NCI-H1417 (cell line): ENCODE data around the gene RAPGEF1.
A peak's percentile ranks its signal among the peaks of the same experiment; 100 is the strongest.
"Not testable (repeated sequence)": the region's sequence is repeated elsewhere in the genome, so short reads cannot be mapped to it uniquely, and the experiment has no call there.

Experiments used
- DNase-seq, 3 experiments: peaks; one replicate each; lab custom pipeline; 2025; lab: John Stamatoyannopoulos, UW

RAPGEF1 gene

DNA sequence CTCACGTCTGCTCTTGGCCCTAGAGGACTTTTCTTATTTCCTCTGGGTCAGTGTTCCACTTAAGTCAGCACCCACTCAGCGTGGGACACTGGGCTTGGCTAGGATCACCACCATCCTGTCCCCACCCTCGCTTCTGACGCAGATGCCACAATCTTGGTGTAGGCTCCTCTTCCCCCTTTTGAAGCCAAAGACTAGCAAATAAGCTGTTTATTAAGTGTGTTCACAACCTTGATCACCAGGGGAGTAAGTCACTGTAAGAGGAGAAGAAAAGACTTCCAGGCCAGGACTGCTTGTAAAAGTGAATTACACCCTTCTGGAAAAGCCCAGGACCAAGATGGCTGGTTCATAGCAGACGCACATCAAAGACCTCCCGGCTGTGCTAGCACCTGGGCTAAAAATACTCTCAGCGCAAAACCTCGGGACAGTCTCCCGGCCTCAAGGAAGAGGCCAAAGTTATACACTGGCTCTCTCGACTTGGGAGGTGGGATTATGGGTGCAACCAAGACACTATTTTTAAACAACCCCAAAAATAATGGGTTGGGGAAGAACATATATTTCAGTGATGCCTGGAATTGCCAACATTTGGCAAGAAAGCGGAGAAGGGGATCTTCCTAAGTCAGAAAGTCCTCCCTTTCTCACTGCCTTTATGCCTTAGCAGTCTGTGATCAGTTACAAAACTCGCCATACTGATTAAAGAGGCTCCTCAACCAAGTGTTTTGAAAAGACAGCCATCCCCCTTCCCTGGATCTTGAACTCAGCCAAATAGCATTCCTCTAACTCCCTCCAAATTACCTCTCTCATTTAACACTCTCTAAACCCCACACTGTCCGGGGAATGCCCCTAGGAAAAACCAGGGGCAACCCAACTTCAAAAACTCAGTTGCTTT lies 69.4 kb downstream of the RAPGEF1 start:
- DNase-seq, result no peak

DNA sequence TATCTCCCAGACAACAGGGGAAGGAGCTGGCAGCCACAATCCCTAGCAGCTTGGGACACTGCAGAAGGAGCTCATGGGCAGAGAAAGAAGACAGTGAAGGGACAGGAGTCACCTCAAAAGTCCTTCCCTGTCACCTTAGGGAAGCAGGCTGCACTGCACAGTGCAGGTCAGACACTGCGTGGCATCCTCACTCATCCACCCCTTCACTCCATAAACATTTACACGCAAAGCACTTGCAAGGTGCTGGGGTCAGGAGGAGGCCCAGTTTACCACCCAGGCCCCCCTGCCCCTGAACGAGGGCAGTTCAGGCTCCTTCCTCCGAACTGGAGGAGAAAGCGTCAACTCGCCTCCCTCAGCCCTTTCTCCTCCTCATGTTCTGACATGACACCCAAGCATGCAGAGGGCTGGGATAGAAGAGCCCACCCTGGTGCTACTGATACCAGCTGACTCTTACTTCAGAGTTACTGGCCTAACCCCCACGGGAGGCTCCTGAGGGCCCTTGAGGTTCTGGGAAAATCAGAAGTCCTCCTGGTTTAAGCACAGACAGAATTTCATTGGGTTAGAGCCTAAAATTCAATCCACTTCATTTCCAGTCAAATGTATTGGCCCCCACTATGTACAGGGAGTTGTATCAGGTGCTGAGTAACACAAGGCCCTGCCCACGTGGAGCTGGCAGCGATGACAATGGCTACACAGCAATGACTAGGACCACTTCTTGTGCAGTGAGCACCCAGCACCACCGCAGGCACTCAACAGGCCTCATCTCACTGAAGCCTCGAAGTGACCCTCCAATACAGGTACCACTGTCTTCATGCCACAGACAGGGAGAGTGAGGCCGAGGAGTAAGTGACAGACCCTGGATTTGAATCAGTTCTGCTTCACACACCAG lies 70.4 kb downstream of the RAPGEF1 start:
- DNase-seq, result no peak

DNA sequence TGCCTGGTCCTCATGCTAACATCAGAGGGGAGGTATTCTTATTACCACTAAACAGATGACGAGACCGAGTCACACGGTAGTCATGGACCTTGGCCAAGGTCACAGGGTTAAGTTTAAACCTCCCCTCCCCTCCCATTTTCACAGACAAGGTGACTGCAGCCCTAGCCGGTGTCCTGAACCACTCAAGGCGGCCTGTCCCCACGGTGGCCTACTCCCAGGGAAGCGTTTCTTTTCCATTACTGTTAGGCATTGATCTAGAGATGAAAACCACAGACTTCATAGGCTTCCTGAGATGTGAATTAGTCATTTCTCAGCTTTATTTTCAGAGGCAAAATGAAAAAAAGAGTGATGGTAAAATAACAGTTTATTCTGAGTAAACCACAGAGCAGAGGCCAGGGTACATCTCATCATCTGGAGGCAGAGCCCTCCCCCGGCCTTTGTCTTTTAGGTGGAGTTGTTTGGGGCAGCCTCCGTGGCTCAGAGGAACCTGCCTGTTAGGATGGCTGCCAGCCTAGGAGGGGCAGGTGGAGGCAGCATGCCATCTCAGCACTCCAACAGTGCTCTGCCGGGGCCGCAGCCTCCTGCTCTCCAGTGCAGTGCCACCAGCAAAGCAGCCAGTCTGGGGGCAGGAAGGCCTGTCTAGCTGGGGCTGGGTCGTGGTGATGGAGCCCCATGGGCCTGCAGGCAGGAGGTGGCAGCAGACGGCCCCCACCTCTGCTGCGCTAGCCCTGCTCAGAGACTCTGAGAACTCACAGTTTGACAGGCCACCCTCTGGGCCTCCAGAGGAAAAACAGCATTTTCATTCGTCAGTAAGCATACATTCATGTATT lies 71.2 kb downstream of the RAPGEF1 start:
- DNase-seq, result peak in 1 of 3 experiments; percentile 49

DNA sequence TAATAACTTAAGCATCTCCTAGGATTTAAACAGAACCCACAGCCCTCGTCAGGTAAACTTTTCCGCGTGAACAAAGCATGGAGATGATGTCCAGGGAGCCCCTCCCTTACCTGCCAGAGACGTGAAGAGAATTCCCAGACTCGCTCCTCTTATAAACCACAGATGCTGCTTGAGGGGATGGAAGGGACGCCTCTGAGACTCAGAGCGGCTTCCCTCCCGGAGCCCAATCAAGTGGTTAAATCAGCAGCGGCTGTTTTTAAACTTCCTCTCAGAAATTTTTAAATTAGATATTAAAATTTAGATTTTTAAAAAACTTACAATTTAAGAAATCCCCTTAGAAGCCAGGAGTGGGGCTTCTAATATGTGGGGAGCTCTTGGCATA lies 71.8 kb downstream of the RAPGEF1 start:
- peak in 1 of 3 experiments; percentile 21 for DNase-seq

DNA sequence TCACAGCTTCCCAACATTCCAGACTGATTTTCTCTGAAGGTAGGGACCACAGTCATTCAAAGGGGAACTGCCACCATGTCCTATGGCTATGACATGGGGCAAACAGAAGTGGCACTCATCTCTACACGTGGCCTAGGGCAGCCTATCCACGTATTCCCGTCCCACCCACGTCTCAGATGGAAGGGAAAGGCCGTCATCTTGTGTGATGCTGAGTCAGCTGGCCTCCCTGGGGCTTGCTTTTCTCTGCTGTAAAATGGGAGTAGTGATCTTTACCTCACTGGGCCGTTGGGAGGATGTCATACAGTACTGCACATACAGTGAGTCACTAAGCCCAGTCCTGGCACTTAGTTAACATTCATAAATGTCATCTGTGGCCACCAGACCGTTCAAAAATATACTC lies 72.3 kb downstream of the RAPGEF1 start:
- no peak for DNase-seq

DNA sequence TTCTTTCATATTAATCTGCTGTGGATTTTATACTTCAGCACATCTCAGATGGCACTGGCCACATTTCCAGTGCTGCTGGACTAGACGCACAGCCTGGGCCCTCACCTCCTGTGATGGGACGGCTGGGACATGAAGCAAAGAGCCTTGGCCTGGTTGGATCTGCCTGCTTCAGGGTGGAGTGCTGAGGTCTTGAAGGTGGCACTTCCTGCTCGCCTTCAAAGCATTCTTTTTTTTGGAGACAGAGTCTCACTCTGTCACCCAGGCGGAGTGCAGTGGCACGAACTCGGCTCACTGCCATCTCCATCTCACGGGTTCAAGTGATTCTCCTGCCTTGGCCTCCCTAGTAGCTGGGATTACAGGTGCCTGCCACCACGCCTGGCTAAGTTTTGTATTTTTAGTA lies 73.1 kb downstream of the RAPGEF1 start:
- no peak for DNase-seq

DNA sequence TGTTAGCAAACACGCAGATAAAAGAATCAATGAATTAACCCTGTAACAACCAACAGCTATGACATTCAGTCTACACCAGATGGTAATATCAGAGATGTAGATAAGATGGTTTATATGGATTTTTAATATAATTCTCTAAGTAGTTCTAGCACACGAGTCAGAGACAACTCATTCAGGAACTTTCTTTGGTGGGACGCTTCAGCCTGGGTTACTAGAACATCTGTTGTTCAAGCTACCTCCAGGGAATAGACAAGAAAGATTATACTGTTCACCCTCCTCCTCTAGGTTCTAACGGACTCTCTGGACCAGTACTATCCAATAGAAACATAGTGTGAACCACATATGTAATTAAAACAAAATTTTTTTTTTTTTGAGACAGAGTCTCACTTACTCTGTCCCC lies 73.8 kb downstream of the RAPGEF1 start:
- no peak for DNase-seq

DNA sequence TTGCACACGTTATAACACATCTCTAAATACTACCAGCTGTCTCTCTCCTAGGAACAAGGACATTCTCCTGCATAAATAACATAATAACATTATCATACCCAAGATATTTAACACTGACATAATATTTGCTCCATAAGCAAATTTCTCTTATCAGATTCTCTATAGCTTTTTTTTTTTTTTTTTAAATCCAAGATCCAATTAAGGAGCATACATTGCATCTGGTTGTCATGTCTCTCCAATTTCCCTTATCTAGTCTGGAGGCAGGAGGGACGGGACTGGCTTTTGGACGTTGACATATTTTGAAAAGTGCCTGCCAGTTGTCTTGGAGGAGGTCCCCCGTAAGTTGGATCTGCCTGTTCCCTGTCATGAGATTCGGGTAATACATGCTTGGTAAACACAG lies 76.6 kb downstream of the RAPGEF1 start:
- DNase-seq, result no peak

DNA sequence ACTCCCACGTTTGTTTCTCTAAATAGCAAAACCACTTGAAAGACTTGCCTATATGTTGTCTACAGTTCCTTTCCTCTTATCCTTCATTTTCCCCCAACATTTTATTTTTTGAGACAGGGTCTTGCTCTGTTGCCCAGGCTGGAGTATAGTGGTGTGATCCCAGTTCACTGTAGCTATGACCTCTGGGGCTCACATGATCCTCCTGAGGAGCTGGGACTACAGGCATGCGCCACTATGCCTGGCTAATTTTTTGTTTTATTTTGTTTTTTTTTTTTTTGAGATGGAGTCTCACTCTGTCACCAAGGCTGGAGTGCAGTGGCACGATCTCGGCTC lies 77.6 kb downstream of the RAPGEF1 start:
- not testable (repeated sequence) for DNase-seq

DNA sequence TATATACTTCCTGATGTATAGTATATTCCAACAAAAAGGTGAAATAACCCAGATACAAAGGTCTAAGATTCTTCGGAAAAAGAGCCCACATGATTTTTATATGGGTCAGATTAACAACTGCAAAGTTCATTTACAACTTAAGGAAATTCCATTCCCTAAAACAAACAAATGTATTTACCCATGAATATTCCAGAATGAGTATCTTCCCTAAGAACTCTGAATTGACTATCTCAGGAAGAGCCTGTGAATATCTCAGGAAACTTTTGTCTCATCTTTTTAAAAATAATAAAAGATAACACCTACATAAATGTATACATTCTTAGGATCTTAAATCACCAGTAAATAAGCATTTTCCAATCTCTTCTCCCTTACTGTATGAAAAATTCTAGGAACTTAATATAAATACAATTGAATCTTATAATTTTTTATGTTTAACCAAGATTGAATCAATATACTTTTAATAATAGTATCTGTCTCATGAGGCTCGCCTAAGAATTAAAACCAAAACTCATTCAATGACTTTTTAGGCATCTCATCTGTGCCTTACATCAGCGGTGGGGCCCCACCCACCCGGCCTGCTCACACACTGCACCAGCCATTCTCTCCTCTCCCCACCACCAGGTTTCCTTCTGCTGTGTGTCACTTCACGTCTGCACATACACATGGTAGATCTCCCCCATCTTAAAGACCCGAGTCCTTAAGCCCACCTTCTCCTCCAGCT lies 78.1 kb downstream of the RAPGEF1 start:
- DNase-seq, result no peak

DNA sequence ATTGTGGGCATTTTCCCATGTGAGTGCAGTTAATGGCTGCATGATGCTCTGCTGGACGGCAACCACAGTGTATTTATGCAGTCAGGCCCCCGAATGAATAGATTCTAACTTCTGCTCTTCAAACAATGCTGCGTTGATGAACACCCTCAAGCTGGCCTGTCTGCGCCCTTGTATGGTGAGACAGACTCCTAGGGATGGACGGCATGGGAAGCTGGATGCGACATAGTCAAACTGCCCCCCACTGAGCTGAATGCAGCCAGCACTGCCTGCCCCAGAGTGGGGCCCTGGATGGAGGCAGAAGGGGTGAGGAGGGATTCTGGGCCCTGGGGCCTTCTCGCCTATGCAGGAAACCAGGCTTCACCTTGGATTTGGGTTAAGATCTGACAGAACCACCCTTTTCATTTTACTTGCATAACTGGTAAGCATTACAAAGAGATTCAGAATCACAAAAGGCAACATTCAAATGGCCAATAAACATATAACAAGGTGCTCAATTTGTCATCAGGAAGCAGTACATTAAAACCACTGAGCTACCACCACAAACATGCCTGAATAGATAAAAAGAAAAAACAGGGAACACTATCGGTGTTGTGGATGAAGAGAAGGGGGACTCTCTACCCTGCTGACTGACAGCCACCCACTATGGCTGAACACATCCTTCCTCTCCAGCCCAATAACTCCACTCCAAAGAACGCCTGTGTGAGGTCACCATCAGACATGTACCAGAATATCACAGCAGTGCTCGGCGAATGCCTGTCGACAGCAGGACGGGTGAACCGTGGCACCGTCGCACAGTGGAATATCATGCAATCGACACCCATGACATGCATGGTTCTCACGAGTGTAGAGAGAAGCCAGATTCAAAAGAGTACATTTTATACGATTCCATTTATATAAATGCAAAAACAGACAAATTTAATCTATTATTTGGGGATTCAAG lies 79.1 kb downstream of the RAPGEF1 start:
- no peak for DNase-seq

DNA sequence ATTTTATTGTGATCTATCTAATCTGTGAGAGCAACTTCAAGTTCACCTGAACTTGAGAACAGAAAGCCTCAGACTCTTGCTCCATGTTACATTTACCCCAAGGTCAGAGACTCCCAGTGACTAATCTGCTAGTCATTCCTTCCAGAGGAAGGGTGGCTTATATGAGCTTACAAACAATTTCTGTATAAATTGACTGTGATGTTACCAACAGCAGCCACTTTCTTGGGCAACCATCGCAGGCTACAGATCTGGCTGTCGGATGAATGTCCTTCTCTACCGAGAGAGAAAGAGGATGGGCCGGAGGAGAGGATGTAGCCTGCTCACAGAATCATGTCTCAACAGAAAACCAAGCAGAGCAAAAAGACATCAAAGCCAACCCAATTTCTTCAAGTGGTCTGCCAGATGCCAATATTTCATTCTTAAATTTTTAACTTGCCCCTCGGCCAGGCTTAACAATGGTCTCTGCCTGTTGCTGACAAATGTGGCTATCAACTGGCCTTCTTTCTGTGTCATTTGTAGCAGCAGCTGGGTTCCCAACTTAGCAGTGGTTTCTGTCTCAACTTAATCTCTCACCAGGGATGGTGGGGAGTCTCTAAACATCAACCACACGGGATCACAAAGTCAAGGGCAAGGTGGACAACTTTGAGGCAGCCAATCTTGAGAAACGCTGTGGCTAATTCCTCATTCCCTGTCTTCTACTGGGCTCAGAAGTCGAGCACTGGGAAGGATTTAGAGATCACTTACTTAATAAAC lies 81.3 kb downstream of the RAPGEF1 start:
- no peak for DNase-seq

DNA sequence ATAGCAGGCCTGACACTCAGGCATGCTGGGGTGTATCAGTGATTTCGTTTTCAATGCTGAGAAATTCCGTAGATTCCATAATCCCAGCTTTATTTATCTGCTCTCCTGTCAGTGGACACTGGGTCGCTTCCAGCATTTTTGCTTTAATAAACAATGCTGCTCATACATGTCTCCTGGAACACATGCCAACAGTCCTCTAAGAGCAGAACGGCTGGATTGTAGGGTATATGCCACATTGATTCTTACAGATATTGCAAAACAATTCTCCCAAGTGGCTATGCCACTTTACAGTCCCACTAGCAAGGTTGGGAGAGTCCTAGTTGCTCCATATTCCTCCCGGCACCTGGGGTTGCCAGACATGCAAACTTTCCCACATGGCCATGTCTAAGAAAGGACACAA lies 81.9 kb downstream of the RAPGEF1 start:
- DNase-seq, result no peak

DNA sequence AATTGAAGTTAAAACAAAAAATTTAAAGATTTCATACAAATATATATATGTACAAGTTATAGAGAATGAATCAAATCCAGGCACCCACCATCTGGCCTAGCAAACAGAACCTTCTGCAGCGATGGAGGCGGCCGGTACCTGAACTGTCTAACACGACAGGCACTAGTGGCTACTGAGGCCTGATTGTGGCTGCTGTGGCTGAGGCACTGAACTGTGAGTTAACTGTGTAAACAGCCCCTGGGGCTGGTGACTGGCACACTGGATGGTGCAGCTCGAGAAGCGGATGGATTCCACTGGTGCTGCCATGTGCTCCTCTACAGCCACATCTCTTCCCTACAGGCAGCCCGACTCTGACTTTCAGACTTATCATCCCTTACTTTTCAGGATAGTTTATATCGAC lies 82.4 kb downstream of the RAPGEF1 start:
- DNase-seq, result peak in 2 of 3 experiments; percentile 38 to 54

DNA sequence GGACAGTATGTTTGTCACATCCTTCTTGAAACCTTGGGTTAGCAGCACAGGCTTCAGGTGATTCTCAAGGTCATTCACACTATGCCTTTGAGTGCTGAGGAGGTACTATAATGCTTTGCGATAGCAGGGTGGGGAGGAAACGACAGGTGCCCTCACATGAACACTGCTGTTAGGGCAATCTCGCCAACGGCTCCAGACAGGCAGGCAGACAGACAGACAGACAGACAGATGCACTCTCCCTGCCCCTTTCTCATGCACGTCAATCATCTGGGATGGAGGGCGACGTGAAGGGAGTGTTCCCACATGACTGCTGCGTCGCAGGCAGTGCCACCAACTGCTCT lies 82.9 kb downstream of the RAPGEF1 start:
- DNase-seq, result peak in 1 of 3 experiments; percentile 72

DNA sequence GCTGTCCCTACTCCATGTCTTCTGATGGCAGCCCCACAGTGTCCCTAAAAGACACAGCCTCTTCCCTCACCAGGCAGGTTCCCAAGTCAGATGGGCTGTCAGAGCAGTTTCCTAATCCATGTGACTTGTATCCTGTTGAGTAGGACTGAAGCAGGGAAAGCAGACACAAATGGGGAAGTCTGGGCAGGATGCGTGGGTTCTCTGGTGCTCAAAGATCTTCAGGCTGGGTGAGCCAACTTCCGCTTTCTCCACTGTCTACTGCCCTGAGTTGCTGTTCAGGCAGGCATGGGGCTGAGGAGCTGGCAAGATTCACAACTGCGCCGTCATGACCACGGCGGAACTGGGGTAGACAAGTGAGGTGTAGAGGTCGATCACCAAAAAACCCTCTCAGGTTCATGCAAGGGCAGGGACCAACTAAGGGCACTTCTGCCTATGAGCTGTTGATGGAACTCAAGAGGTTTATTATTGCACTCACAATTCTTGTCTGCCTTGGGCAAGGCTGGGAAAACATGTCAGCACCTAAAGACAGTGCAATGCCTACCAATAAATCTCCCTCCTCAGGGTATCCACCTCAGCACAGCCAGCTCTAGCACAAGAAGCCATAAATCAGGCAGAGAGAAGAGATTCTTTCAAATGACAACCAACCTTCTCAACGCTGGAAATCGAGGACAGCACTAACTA lies 83.4 kb downstream of the RAPGEF1 start:
- peak; percentile 25 to 72 (median 68) for DNase-seq

DNA sequence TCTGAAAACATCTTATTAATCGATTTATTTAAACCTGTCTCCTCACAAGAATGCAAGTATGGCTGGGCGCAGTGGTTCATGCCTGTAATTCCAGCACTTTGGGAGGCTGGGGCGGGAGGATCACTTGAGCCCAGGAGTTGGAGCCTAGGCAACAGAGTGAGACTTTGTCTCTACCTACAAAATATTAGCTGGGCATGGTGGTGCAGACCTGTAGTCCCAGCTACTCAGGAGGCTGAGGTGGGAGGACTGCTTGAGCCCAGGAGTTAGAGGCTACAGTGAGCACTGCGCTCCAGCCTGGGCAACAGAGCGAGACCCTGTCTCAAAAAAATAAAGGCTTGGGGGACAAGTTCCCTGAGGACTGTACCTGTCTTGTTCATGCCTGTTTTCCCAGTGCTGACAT lies 85.5 kb downstream of the RAPGEF1 start:
- DNase-seq, result not testable (repeated sequence)

DNA sequence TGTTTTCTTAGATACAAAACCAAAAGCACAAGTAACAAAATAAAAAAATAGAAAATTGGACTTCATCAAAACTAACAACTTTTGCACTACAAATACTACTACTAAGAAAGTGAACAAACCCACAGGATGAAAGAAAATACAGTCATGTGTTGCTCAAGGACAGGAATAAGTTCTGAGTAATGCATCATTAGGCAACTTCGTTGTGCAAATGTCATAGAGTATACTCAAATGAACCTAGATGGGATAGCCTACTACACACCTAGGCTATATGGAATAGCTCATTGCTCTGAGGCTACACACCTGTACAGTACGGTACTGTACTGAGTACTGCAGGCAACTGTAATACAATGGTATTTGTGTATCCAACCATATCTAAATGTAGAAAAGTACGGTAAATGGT lies 88.3 kb downstream of the RAPGEF1 start:
- DNase-seq, result no peak

DNA sequence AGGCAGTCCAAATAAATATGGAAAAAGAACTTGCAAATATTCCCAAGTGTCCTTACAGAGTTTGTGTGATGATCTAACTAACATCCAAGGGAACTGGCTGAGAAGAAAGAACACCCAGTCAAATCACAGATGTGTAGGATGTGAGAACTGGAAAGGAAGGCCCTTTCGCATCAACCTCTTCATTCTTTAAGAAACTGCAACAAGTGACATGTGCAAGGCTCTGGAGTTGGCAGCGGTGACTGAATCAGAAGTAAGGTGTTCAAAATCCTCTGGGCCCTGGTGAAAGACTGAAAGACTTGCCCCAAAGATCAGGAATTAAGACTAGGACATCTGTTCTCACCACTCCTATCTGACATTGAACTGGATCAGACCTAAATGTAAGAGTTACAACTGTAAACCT lies 88.7 kb downstream of the RAPGEF1 start:
- no peak for DNase-seq
